K562 (cell line): ENCODE data around the gene ABCC5. TPM values are rescaled to one million over a fixed set of nuclear protein-coding genes. Genes with fewer than 3 reads are reported as not detected.

Experiments
- ZFX ChIP-seq: sonication (generic); formaldehyde crosslinking; IDR thresholded peaks from 2 replicates; pipeline ENCODE4 v1.8.0; 2022; ENCODE audit warnings: mild to moderate bottlenecking, missing genetic modification reagents, moderate library complexity
- polyA plus RNA-seq, 8 experiments: library from polyadenylated mRNA; depleted of rRNA in 4 of 8; stranded (reverse) in 5 of 8; unstranded in 3 of 8; fragments of >200 nt; fragmentation: Nextera tagmentation in 2 of 8; fragmentation: Illumina TruSeq in 1 of 8; extraction: Ambion mirVana in 2 of 8; extraction: Trizol in 1 of 8; gene quantifications; 2 replicates each; pipeline versions ENCODE4 v1.2.1 to v1.2.3, GENCODE V29; 2011 to 2014; ENCODE audit warnings: inconsistent platforms in 1 of 8, missing spikeins in 1 of 8
- total RNA-seq, 7 experiments: library from RNA; depleted of rRNA in 6 of 7; stranded (reverse); fragments of >200 nt in 6 of 7; fragmentation: Illumina TruSeq in 2 of 7; extraction: Trizol in 2 of 7; gene quantifications; 2 replicates each; pipeline versions ENCODE4 v1.2.1 to v1.2.3, GENCODE V29; 2011 to 2021; ENCODE audit warnings: low replicate concordance in 1 of 7
- TF ChIP-seq, protein P1 (sequence below): fragments of 450-650 bp; IDR thresholded peaks from 2 replicates; pipeline ENCODE4 v1.6.1; 2016; ENCODE audit warnings: mild to moderate bottlenecking, moderate library complexity

Gene ABCC5
- total and polyA plus RNA-seq, 9 of the 15 experiments (the other 6 are each of a cell fraction or from before 2014, with no cell fraction given) = 22.0 to 53.0 (median 41.9) TPM

DNA sequence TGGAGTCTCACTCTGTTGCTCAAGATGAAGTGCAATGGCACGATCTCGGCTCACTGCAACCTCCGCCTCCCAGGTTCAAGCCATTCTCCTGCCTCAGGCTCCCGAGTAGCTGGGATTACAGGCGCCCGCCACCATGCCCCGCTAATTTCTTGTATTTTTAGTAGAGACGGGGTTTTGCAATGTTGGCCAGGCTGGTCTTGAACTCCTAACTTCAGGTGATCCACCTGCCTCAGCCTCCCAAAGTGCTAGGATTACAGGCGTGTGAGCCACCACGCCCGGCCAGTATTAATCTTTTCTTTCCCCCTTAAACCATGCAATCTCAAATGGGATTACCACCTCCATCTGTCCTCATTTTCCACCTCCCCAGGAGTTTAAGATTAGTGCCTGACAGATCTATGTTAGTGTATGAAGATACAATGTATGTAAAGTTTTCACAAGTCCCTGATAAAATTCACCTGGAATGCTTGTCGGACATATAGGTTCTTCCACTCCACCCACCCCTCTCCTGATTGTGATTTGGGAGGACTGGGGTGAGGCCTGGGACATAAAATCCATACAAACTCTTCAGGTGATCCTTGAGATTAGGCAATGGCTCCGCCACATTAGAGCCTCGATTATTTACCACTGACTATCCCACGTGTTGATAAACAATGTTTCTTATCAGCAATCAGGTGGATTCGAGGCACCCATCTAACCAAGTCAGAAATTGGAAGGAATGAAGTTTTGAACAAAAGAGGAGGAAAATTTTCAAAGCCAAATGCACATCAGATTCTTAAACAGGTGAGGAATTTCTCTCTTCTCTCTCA is 134.2 kb downstream of the ABCC5 start (continued):
- TF ChIP-seq, protein P1, sequence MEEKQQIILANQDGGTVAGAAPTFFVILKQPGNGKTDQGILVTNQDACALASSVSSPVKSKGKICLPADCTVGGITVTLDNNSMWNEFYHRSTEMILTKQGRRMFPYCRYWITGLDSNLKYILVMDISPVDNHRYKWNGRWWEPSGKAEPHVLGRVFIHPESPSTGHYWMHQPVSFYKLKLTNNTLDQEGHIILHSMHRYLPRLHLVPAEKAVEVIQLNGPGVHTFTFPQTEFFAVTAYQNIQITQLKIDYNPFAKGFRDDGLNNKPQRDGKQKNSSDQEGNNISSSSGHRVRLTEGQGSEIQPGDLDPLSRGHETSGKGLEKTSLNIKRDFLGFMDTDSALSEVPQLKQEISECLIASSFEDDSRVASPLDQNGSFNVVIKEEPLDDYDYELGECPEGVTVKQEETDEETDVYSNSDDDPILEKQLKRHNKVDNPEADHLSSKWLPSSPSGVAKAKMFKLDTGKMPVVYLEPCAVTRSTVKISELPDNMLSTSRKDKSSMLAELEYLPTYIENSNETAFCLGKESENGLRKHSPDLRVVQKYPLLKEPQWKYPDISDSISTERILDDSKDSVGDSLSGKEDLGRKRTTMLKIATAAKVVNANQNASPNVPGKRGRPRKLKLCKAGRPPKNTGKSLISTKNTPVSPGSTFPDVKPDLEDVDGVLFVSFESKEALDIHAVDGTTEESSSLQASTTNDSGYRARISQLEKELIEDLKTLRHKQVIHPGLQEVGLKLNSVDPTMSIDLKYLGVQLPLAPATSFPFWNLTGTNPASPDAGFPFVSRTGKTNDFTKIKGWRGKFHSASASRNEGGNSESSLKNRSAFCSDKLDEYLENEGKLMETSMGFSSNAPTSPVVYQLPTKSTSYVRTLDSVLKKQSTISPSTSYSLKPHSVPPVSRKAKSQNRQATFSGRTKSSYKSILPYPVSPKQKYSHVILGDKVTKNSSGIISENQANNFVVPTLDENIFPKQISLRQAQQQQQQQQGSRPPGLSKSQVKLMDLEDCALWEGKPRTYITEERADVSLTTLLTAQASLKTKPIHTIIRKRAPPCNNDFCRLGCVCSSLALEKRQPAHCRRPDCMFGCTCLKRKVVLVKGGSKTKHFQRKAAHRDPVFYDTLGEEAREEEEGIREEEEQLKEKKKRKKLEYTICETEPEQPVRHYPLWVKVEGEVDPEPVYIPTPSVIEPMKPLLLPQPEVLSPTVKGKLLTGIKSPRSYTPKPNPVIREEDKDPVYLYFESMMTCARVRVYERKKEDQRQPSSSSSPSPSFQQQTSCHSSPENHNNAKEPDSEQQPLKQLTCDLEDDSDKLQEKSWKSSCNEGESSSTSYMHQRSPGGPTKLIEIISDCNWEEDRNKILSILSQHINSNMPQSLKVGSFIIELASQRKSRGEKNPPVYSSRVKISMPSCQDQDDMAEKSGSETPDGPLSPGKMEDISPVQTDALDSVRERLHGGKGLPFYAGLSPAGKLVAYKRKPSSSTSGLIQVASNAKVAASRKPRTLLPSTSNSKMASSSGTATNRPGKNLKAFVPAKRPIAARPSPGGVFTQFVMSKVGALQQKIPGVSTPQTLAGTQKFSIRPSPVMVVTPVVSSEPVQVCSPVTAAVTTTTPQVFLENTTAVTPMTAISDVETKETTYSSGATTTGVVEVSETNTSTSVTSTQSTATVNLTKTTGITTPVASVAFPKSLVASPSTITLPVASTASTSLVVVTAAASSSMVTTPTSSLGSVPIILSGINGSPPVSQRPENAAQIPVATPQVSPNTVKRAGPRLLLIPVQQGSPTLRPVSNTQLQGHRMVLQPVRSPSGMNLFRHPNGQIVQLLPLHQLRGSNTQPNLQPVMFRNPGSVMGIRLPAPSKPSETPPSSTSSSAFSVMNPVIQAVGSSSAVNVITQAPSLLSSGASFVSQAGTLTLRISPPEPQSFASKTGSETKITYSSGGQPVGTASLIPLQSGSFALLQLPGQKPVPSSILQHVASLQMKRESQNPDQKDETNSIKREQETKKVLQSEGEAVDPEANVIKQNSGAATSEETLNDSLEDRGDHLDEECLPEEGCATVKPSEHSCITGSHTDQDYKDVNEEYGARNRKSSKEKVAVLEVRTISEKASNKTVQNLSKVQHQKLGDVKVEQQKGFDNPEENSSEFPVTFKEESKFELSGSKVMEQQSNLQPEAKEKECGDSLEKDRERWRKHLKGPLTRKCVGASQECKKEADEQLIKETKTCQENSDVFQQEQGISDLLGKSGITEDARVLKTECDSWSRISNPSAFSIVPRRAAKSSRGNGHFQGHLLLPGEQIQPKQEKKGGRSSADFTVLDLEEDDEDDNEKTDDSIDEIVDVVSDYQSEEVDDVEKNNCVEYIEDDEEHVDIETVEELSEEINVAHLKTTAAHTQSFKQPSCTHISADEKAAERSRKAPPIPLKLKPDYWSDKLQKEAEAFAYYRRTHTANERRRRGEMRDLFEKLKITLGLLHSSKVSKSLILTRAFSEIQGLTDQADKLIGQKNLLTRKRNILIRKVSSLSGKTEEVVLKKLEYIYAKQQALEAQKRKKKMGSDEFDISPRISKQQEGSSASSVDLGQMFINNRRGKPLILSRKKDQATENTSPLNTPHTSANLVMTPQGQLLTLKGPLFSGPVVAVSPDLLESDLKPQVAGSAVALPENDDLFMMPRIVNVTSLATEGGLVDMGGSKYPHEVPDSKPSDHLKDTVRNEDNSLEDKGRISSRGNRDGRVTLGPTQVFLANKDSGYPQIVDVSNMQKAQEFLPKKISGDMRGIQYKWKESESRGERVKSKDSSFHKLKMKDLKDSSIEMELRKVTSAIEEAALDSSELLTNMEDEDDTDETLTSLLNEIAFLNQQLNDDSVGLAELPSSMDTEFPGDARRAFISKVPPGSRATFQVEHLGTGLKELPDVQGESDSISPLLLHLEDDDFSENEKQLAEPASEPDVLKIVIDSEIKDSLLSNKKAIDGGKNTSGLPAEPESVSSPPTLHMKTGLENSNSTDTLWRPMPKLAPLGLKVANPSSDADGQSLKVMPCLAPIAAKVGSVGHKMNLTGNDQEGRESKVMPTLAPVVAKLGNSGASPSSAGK = peak; percentile 73
- 0 out of 2 replicates have a peak, but pooled peaks have one; percentile 4 for TF ChIP-seq ZFX (CRISPR knock-in tag)
